Transverse colon (tissue), 4 donors: Measurements from ENCODE around the gene BORCS5. TPM values are rescaled to one million over a fixed set of nuclear protein-coding genes. Genes with fewer than 3 reads are reported as not detected.

ENCODE experiments used
- DNase-seq: peaks from one replicate; pipeline ENCODE4 v3.0.0-alpha.2; 2019
- H3K27ac ChIP-seq, 4 donors: fragments of 200-600 bp; sonication (generic); 2 replicates each; pipeline ENCODE4 v1.5.1; 2016 to 2018; ENCODE audit warnings: inconsistent platforms in 4 of 4
- H3K27me3 ChIP-seq: fragments of 200-600 bp; sonication (generic); 2 replicates; pipeline ENCODE4 v1.5.1; 2017; ENCODE audit warnings: inconsistent platforms
- H3K36me3 ChIP-seq, 4 donors: fragments of 200-600 bp; sonication (generic); 2 replicates each; pipeline ENCODE4 v1.5.1; 2017 to 2019; ENCODE audit warnings: inconsistent platforms in 4 of 4
- H3K4me1 ChIP-seq, 4 donors: fragments of 200-600 bp; sonication (generic); 2 replicates each; pipeline ENCODE4 v1.5.1; 2017 to 2020; ENCODE audit warnings: inconsistent platforms in 4 of 4
- H3K4me3 ChIP-seq, 4 donors: fragments of 200-600 bp; sonication (generic); 1 replicate in 1 of 4; 2 replicates in 3 of 4; pipeline versions ENCODE4 v1.5.1 to v1.6.1; 2017 to 2019; ENCODE audit warnings: inconsistent platforms in 4 of 4
- H3K9me3 ChIP-seq, 2 donors: fragments of 200-600 bp; sonication (generic); 2 replicates each; pipeline ENCODE4 v1.5.1; 2017 to 2019; ENCODE audit warnings: inconsistent platforms in 2 of 2
- EP300 ChIP-seq: sonication (generic); formaldehyde crosslinking; IDR thresholded peaks from one replicate; pipeline ENCODE4 v1.6.1; 2017; ENCODE audit warnings: antibody characterized with exemption, low read depth
- POLR2A ChIP-seq: fragments of 450-650 bp; IDR thresholded peaks from one replicate; pipeline ENCODE4 v1.6.1; 2016; ENCODE audit warnings: antibody characterized with exemption, mild to moderate bottlenecking, moderate library complexity
- POLR2AphosphoS5 ChIP-seq, 3 donors: sonication (generic); formaldehyde crosslinking; IDR thresholded peaks; one replicate each; pipeline ENCODE4 v1.6.1; 2016; ENCODE audit warnings: antibody characterized with exemption in 3 of 3
- WGBS, 2 donors: methylation state at CpG; one replicate each; pipeline ENCODE4 v1.1.5; 2018; ENCODE audit warnings: low coverage in 1 of 2; 5-methylcytosine and 5-hydroxymethylcytosine counted together
- in situ Hi-C, 4 donors: fragments of 200-750 bp; cut with MboI; loops; one replicate each; pipeline versions ENCODE4 v1.15.0 to v1.15.1; 2017; ENCODE audit warnings: low sequenced_read_pairs in 3 of 4, low pct_ligation_motif_present in 1 of 4, low pct_unique_long_range_greater_than_20kb in 1 of 4
- intact Hi-C: fragments of 100-400 bp; cut with DNase I; formaldehyde crosslinking; loops from one replicate; pipeline ENCODE4 v1.15.1; 2023; ENCODE audit warnings: low total_unique reads
- total RNA-seq, 4 donors: library from RNA; depleted of rRNA; stranded (reverse); fragments of >200 nt; gene quantifications; one replicate each; pipeline ENCODE4 v1.1.0, GENCODE V29; 2016
- TF ChIP-seq, protein P1 (sequence below), 5 experiments: fragments of 200-600 bp in 3 of 5; fragments of 450-650 bp in 2 of 5; sonication (generic) in 3 of 5; IDR thresholded peaks; 1 replicate in 2 of 5; 2 replicates in 3 of 5; pipeline ENCODE4 v1.5.1; 2016 to 2017; ENCODE audit warnings: antibody characterized with exemption in 5 of 5, inconsistent platforms in 3 of 5, mild to moderate bottlenecking in 2 of 5, moderate library complexity in 1 of 5

Gene BORCS5
- total RNA-seq, 4 donors from 2014 or later: 8.5 to 52.7 (median 21.3) TPM

DNA sequence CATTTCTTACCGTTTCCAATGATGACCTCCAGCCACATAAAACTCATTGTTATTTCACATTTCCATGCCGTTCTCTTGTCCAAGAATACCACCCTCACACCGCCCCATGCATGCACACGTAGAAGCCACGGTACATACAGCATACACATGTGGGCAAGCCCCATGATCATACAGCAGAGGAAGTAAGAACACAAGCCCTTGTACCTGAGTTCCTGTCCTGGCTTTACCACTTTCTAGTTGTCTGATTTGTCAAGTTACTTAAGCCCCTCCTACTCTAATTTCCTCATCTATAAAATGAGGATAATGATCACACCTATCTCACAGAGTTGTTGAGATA is 145.9 kb downstream of the BORCS5 start:
- WGBS, 2 donors: 83 to 89% methylated on average over 1 to 5 of the region's 5 CpGs
- Histone ChIP-seq H3K27ac (no peak overlapping the region), H3K4me3 (no peak overlapping the region), H3K27me3 (no peaks in the 10 kb centered on the region), H3K9me3 (no peaks in the 10 kb centered on the region), H3K4me1 (peaks cover 5 to 24% (median 9%) of the 10 kb centered on the region in 4 donors), H3K36me3 (no peaks in the 10 kb centered on the region)
- intact Hi-C loops: no loop called here
- in situ Hi-C loops: loop anchor here in 1 of 4 donors (10.0 kb wide), 1 partner anchor 142 kb away; no protein-coding TSS in a partner anchor
- DNase-seq: no peak
- TF ChIP-seq POLR2AphosphoS5 (IDR thresholded peaks at IDR 0.05) (no peak), POLR2A (no peak), EP300 (no peak)
- TF ChIP-seq, protein P1, sequence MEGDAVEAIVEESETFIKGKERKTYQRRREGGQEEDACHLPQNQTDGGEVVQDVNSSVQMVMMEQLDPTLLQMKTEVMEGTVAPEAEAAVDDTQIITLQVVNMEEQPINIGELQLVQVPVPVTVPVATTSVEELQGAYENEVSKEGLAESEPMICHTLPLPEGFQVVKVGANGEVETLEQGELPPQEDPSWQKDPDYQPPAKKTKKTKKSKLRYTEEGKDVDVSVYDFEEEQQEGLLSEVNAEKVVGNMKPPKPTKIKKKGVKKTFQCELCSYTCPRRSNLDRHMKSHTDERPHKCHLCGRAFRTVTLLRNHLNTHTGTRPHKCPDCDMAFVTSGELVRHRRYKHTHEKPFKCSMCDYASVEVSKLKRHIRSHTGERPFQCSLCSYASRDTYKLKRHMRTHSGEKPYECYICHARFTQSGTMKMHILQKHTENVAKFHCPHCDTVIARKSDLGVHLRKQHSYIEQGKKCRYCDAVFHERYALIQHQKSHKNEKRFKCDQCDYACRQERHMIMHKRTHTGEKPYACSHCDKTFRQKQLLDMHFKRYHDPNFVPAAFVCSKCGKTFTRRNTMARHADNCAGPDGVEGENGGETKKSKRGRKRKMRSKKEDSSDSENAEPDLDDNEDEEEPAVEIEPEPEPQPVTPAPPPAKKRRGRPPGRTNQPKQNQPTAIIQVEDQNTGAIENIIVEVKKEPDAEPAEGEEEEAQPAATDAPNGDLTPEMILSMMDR (IDR thresholded peaks at IDR 0.05): no peak

GRCh38 chr12:12503384-12504078 is 146.7 kb downstream of the BORCS5 start:
- H3K4me3 ChIP-seq: no peak overlapping the region
- in situ Hi-C loops: loop anchor here in 1 of 4 donors (10.0 kb wide), 1 partner anchor 141 kb away; no protein-coding TSS in a partner anchor
- H3K4me1 ChIP-seq: peaks cover 5 to 24% (median 9%) of the 10 kb centered on the region in 4 donors
- H3K9me3 ChIP-seq: no peaks in the 10 kb centered on the region
- H3K27me3 ChIP-seq: no peaks in the 10 kb centered on the region
- intact Hi-C loops: no loop called here
- H3K36me3 ChIP-seq: no peaks in the 10 kb centered on the region
- TF ChIP-seq EP300: no peak
- TF ChIP-seq, protein P1 (IDR thresholded peaks at IDR 0.05): no peak
- no peak for TF ChIP-seq POLR2AphosphoS5 (IDR thresholded peaks at IDR 0.05)
- no peak for TF ChIP-seq POLR2A
- H3K27ac ChIP-seq: no peak overlapping the region
- 85 to 87% methylated on average over 3 to 9 of the region's 9 CpGs for WGBS, 2 donors
- DNase-seq: no peak

- TF ChIP-seq POLR2A (no peak), POLR2AphosphoS5 (IDR thresholded peaks at IDR 0.05) (peak in 1 of 3 donors; percentile 33), EP300 (no peak)
- TF ChIP-seq, protein P1 (IDR thresholded peaks at IDR 0.05): no peak
- intact Hi-C loops (no loop called here), in situ Hi-C loops (loop anchor here in 1 of 4 donors (10.0 kb wide), 1 partner anchor 139 kb away; no protein-coding TSS in a partner anchor)
- no peaks in the 10 kb centered on the region for H3K36me3 ChIP-seq
- no peaks in the 10 kb centered on the region for H3K9me3 ChIP-seq
- WGBS, 2 donors: 61 to 65% methylated on average over 8 to 11 of the region's 11 CpGs
- peak overlapping the region; percentile 52 to 65 (median 60) for H3K27ac ChIP-seq
- H3K4me3 ChIP-seq: no peak overlapping the region
- no peak for DNase-seq
- no peaks in the 10 kb centered on the region for H3K27me3 ChIP-seq
- H3K4me1 ChIP-seq: peaks cover 5 to 24% (median 9%) of the 10 kb centered on the region in 4 donors
Measured at GRCh38 chr12:12505544-12506495, 148.9 kb downstream of the BORCS5 start.

DNA sequence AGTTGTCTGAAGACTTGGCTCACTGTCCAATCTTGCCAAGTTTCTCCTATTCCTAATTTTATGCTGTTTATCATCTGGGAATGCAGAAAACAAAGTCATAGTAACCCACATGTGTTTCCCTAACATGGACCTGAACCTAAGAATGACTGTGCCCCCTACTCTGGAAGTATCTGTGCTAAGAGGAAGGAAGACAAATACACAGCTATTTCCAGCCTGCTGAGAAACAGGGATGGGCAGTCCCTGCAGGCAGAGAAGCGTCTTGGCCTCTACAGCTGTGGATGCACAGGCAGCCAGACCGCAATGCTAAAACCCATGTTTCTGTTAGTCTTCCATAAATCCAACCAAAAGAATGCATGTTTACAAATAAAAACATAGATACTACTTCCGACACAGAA is 149.6 kb downstream of the BORCS5 start:
- H3K4me3 ChIP-seq: no peak overlapping the region
- no peaks in the 10 kb centered on the region for H3K9me3 ChIP-seq
- H3K4me1 ChIP-seq: peaks cover 5 to 24% (median 9%) of the 10 kb centered on the region in 4 donors
- DNase-seq: no peak
- WGBS, 2 donors: 56 to 77% methylated on average over 2 to 3 of the region's 3 CpGs
- H3K27me3 ChIP-seq: no peaks in the 10 kb centered on the region
- in situ Hi-C loops (loop anchor here in 1 of 4 donors (10.0 kb wide), 1 partner anchor 138 kb away; no protein-coding TSS in a partner anchor), intact Hi-C loops (no loop called here)
- H3K27ac ChIP-seq: peak overlapping the region; percentile 52 to 65 (median 60)
- TF ChIP-seq POLR2A (no peak), EP300 (no peak), POLR2AphosphoS5 (IDR thresholded peaks at IDR 0.05) (no peak)
- TF ChIP-seq, protein P1 (IDR thresholded peaks at IDR 0.05): no peak
- H3K36me3 ChIP-seq: no peaks in the 10 kb centered on the region
